ENCODE data around the gene C20orf144. TPM values are rescaled to one million over a fixed set of nuclear protein-coding genes. Genes with fewer than 3 reads are reported as not detected.
"Not testable (repeated sequence)": the region's sequence is repeated elsewhere in the genome, so short reads cannot be mapped to it uniquely, and the experiment has no call there.

C20orf144 gene
- total RNA-seq, 1 donor from 2014 or later, result 0.82 TPM

GRCh38 chr20:33646191-33646590 lies 15.9 kb upstream of the C20orf144 start:
- no peak for DNase-seq (ENCODE audit: extremely low spot score, unreplicated experiment)
- no peaks in the 10 kb centered on the region for H3K27me3 Mint-ChIP-seq
- peaks cover 46% of the 10 kb centered on the region for H3K4me1 Mint-ChIP-seq (ENCODE audit: unreplicated experiment)
- TF ChIP-seq, protein P1, sequence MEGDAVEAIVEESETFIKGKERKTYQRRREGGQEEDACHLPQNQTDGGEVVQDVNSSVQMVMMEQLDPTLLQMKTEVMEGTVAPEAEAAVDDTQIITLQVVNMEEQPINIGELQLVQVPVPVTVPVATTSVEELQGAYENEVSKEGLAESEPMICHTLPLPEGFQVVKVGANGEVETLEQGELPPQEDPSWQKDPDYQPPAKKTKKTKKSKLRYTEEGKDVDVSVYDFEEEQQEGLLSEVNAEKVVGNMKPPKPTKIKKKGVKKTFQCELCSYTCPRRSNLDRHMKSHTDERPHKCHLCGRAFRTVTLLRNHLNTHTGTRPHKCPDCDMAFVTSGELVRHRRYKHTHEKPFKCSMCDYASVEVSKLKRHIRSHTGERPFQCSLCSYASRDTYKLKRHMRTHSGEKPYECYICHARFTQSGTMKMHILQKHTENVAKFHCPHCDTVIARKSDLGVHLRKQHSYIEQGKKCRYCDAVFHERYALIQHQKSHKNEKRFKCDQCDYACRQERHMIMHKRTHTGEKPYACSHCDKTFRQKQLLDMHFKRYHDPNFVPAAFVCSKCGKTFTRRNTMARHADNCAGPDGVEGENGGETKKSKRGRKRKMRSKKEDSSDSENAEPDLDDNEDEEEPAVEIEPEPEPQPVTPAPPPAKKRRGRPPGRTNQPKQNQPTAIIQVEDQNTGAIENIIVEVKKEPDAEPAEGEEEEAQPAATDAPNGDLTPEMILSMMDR (conservative IDR thresholded peaks at IDR 0.05), result no peak
- H3K36me3 Mint-ChIP-seq, result peaks cover 40% of the 10 kb centered on the region
- H3K27ac Mint-ChIP-seq, result no peak overlapping the region
- no peak overlapping the region for H3K4me3 Mint-ChIP-seq
- H3K9me3 Mint-ChIP-seq, result no peaks in the 10 kb centered on the region

DNA sequence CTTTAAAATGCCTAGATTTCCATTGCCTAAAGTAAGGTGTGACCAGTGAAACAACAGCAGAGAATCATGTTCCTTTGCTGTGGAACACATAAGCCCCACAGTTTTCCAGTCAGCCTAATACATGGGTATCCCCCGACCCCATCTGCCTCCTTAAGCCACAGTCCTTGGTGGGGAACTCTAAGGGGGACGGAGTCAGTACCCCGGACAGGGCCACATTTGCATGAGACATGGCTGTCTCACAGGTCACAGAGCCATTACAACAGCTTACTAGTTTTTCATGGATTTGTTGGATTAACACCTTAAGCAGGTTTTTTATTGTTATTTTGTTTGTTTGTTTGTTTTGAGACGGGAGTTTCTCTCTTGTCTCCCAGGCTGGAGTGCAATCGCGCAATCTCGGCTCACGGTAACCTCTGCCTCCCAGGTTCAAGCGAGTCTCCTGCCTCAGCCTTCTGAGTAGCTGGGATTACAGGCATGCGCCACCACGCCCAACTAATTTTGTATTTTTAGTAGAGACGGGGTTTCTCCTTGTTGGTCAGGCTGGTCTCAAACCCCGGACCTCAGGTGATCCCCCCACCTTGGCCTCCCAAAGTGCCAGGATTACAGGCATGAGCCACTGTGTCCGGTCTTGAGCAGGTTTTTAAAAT lies 15.0 kb upstream of the C20orf144 start:
- Mint-ChIP-seq H3K4me1 (ENCODE audit: unreplicated experiment) (peaks cover 55% of the 10 kb centered on the region), H3K36me3 (peaks cover 42% of the 10 kb centered on the region)
- not testable (repeated sequence) for DNase-seq (ENCODE audit: extremely low spot score, unreplicated experiment); H3K27me3 Mint-ChIP-seq; H3K9me3 Mint-ChIP-seq; H3K27ac Mint-ChIP-seq; H3K4me3 Mint-ChIP-seq

DNA sequence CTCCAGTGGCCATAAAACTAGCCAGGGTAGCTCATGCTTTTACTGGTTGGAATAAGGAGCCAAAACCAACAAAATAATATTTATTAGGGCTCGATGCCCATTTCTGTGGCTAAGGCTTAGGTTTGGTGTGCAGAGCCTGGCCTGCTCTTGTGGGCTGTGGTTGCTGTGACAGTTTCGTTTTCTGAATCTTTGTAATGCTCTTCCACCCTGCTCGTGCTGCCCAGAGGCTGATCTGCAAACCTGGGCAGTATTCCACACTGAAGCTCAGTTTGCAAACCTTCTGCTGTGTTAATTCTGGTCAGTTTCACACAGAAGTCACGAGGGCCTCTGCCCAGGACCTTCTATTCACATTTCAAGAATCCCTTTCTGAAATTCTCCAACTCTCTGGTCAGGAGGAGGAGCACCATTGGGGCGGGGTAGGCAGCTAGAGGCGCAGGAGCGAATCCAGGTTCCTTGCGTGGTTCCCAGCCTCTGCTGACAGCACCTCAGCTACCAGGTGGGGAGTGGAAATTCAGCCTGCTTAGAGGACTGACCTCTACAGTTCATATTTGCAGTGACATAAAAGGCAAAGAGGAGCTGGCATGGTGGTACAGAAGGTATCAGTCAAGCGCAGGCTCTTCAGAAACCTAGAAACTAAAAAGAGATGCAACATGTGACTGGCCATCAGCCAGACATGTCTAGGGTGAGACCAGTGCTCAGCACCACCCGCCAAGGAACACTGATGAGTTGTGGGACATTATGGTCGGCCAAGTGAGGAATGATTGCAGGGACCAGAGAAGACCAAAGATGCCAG lies 14.3 kb upstream of the C20orf144 start:
- Mint-ChIP-seq H3K27me3 (no peaks in the 10 kb centered on the region), H3K9me3 (no peaks in the 10 kb centered on the region), H3K4me3 (no peak overlapping the region), H3K27ac (peak overlapping the region; percentile 97), H3K36me3 (peaks cover 40% of the 10 kb centered on the region), H3K4me1 (ENCODE audit: unreplicated experiment) (peaks cover 56% of the 10 kb centered on the region)
- TF ChIP-seq, protein P1 (conservative IDR thresholded peaks at IDR 0.05), result no peak
- DNase-seq (ENCODE audit: extremely low spot score, unreplicated experiment), result no peak

DNA sequence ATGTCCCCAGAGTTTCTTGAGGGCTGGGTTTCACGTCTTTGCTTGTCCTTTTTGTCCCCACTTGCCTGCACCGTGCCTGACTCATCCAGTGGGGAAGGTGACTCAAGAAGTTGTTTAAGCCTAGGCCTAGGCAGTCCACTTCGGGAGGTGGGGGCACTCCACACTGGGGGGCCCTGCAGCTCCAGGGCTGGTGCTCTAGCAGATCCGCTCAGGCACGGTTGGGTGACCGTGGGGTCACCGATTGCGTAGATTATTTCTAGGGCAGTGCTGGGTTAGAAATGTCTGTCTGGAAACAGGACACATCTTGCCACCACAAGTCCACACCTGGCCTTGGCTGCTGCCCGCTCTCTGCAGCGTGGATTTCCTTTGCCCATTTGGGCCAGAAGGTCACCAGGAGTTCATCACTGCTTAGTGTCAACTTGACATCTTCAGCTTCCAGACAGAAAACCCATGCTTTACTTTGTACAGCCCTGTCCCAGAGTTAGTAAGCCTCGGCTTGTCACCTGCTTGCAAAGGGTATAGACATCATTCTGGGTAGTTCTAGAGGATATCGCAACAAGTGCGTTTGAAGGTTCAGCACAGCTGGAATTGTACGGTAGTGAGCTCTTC lies 13.6 kb upstream of the C20orf144 start:
- TF ChIP-seq, protein P1 (conservative IDR thresholded peaks at IDR 0.05), result no peak
- Mint-ChIP-seq H3K4me1 (ENCODE audit: unreplicated experiment) (peaks cover 61% of the 10 kb centered on the region), H3K36me3 (peaks cover 35% of the 10 kb centered on the region), H3K9me3 (no peaks in the 10 kb centered on the region), H3K4me3 (no peak overlapping the region), H3K27me3 (no peaks in the 10 kb centered on the region), H3K27ac (peak overlapping the region; percentile 97)
- DNase-seq (ENCODE audit: extremely low spot score, unreplicated experiment), result no peak

DNA sequence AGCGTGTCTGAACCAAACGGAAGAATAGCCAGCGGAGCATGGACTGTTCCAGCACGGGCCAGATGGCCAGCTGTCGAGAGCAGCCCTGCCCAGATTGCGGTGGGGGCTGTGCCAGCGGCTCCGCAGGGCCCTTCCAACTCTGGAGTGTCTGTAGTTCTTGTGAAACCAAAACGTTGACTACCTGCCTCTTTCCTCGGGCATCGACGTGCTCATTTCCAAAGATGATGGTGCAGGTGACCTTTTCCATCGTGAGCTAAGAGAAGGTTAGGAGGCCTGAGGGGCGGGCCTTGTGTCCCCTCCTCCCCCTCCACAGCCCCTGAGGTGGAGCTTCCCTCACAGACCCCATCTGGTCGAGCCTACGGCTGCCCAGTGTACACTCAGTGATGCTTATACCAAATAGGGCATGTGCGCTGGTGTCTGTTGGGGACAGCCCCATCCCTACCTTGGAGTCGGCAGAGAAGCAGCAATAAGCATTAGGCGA lies 12.9 kb upstream of the C20orf144 start:
- Mint-ChIP-seq H3K36me3 (peaks cover 35% of the 10 kb centered on the region), H3K4me1 (ENCODE audit: unreplicated experiment) (peaks cover 69% of the 10 kb centered on the region), H3K9me3 (no peaks in the 10 kb centered on the region), H3K27me3 (no peaks in the 10 kb centered on the region), H3K4me3 (peak overlapping the region; percentile 32), H3K27ac (peak overlapping the region; percentile 97)
- no peak for DNase-seq (ENCODE audit: extremely low spot score, unreplicated experiment)
- TF ChIP-seq, protein P1 (conservative IDR thresholded peaks at IDR 0.05), result no peak

Data from type B pancreatic cell (in vitro differentiated cells).